Heart right ventricle (tissue), 16 donors: ENCODE data around the gene FRY. TPM values are rescaled to one million over a fixed set of nuclear protein-coding genes. Genes with fewer than 3 reads are reported as not detected.

Experiments
- ATAC-seq, 8 donors: fragments of 200-7000 bp; cut with Tn5 transposase; one replicate each; pipeline ENCODE4 v1.9.1; 2020; ENCODE audit warnings: mild to moderate bottlenecking in 8 of 8, moderate library complexity in 8 of 8, moderate number of reproducible peaks in 1 of 8
- DNase-seq, 2 donors: peaks; one replicate each; pipeline ENCODE4 v3.0.0-alpha.2; 2020
- H3K27ac ChIP-seq, 10 donors: fragments of 200-600 bp; sonication (generic) in 2 of 10; one replicate each; pipeline versions ENCODE4 v1.5.0 to v1.8.0; 2020 to 2022; ENCODE audit warnings: mild to moderate bottlenecking in 3 of 10
- H3K27me3 ChIP-seq, 7 donors: fragments of 200-600 bp; one replicate each; pipeline ENCODE4 v1.8.0; 2021 to 2022; ENCODE audit warnings: mild to moderate bottlenecking in 2 of 7
- H3K36me3 ChIP-seq, 9 donors: fragments of 200-600 bp; sonication (generic) in 1 of 9; one replicate each; pipeline versions ENCODE4 v1.5.0 to v1.8.0; 2020 to 2022; ENCODE audit warnings: mild to moderate bottlenecking in 2 of 9
- H3K4me1 ChIP-seq, 9 donors: fragments of 200-600 bp; sonication (generic) in 1 of 9; one replicate each; pipeline versions ENCODE4 v1.5.0 to v1.8.0; 2020 to 2022; ENCODE audit warnings: mild to moderate bottlenecking in 4 of 9
- H3K4me3 ChIP-seq, 10 donors: fragments of 200-600 bp; sonication (generic) in 2 of 10; one replicate each; pipeline versions ENCODE4 v1.5.0 to v1.8.0; 2020 to 2022; ENCODE audit warnings: mild to moderate bottlenecking in 7 of 10, moderate library complexity in 2 of 10
- H3K9me3 ChIP-seq, 11 donors: fragments of 200-600 bp in 10 of 11; sonication (generic) in 2 of 11; one replicate each; pipeline versions ENCODE4 v1.5.0 to v1.8.0; 2013 to 2022; ENCODE audit warnings: mild to moderate bottlenecking in 2 of 11, control low read depth in 1 of 11, moderate library complexity in 1 of 11
- CTCF ChIP-seq, 9 donors: fragments of 200-600 bp; sonication (generic) in 2 of 9; IDR thresholded peaks; one replicate each; pipeline versions ENCODE4 v1.5.0 to v1.8.0; 2021 to 2022; ENCODE audit warnings: antibody characterized with exemption in 9 of 9, mild to moderate bottlenecking in 5 of 9, moderate library complexity in 1 of 9
- WGBS, 2 donors: extraction: QIAGEN DNeasy Blood & Tissue Kit; methylation state at CpG; one replicate each; pipeline ENCODE4 v1.1.7; 2013; ENCODE audit warnings: inconsistent platforms in 1 of 2; 5-methylcytosine and 5-hydroxymethylcytosine counted together
- intact Hi-C, 10 donors: fragments of 100-400 bp; cut with DNase I; formaldehyde crosslinking; loops; one replicate each; pipeline versions ENCODE4 v1.11.1 to v1.14.2; 2022
- polyA plus RNA-seq, 2 donors: library from polyadenylated mRNA; stranded (reverse); fragments of 200-250 nt; gene quantifications; one replicate each; pipeline ENCODE4 v1.2.3, GENCODE V29; 2013
- total RNA-seq, 10 donors: library from RNA; stranded (reverse); fragmentation: NEBNext Ultra II Directional in 3 of 10; extraction: Animal tissue kit (Norgen Biotek cat#: 25700) in 3 of 10; gene quantifications; one replicate each; pipeline versions ENCODE4 v1.2.1 to v1.2.4, GENCODE V29; 2021 to 2023
- donor health status: Arrhythmogenic right ventricular cardiomyopathy.
- donor health status: ischemic (EF 13 %, LVEDD 7.1; RV severe dilation, severe dysfunction).
- donor health status: healthy with polysubstance abuse.
- donor health status: DM: no; HTN: yes; CAD: no.
- donor health status: DM: no; HTN: no; CAD: no.
- donor health status: ischemic (EF 25% LVEDD 6.9; RV normal size, moderate dysfunction).
- donor health status: ischemic (EF 25% LVEDD 5.7; RV mildly dilated, moderate dysfunction).
- donor health status: healthy.
- donor health status: DM: yes; HTN: yes; CAD: no.
- donor health status: Ischemic cardiomyopathy.
- donor health status: ischemic (EF 35%, LVEDD 5.7; RV mildly dilated, moderate dysfunction).
- donor health status: nonischemic (EF 11% LVEDD 7.7; RV severe dilation, severe dysfunction).
- donor health status: DM: yes; HTN: yes; CAD: no.
- donor health status: PGD.
- donor health status: ischemic (EF 29% LVEDD 5.4; RV normal size, mild dysfunction).
- donor health status: nonischemic (EF 23%, LVEDD 6.1; RV moderate dilation, normal function).

Gene FRY
- total and polyA plus RNA-seq, 12 donors = 24.9 to 268 (median 207) TPM

DNA sequence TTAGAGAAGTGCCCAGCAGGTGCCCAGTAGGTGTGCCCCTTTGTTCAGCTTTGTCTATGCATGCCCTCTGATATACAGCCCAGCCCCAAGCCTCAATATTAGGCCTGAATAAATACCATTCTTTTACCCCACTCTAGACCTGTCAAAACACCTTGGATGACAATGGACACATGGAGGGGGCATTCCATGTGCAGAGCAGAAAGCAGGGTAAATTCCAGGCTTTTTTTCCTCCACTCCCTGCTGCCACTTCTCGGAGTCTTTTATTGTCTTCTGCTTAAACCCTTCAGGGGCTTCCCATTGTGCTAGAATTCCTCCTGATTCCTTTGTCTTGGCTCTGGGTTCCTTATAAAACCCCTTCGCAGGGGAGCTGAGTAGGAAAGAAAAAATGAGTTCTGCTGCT, 5.8 kb upstream of the FRY start:
- H3K4me1 ChIP-seq = peaks cover 6 to 33% (median 18%) of the 10 kb centered on the region in 9 donors
- no peak for TF ChIP-seq CTCF (IDR thresholded peaks at IDR 0.05)
- H3K27ac ChIP-seq = no peak overlapping the region
- WGBS, 2 donors = 89 to 94% methylated on average over 2 of the region's 2 CpGs
- intact Hi-C loops = loop anchor here in 4 of 10 donors (10.0 kb wide), 4 partner anchors 139 to 201 kb away; no protein-coding TSS in a partner anchor
- H3K4me3 ChIP-seq = no peak overlapping the region
- DNase-seq = no peak
- no peaks in the 10 kb centered on the region for H3K9me3 ChIP-seq
- ATAC-seq = no peak
- no peaks in the 10 kb centered on the region for H3K27me3 ChIP-seq
- no peaks in the 10 kb centered on the region for H3K36me3 ChIP-seq

DNA sequence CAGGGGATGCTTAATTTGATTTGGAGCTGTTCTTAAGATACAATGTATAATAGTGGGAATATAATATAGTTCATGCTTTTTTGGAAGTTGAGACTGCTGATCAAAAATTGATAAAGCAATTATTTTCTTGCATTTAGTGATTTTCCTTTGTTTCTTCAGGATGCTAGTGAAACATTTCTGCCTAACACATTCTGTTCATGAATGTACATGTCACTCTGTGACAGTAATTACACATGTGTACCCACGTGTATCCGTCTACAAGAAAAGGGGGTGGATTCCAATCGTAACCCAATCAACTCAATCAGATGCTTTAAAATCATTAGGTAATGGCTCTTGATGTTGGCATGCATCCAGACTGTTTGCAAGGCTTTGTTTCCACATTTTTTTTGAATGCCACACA, 5.0 kb upstream of the FRY start:
- no peak for TF ChIP-seq CTCF (IDR thresholded peaks at IDR 0.05)
- Histone ChIP-seq H3K9me3 (no peaks in the 10 kb centered on the region), H3K4me3 (no peak overlapping the region), H3K27ac (no peak overlapping the region), H3K4me1 (peaks cover 5 to 33% (median 20%) of the 10 kb centered on the region in 9 donors), H3K36me3 (no peaks in the 10 kb centered on the region), H3K27me3 (no peaks in the 10 kb centered on the region)
- WGBS, 2 donors = 86 to 92% methylated on average over 3 of the region's 3 CpGs
- intact Hi-C loops = loop anchor here in 4 of 10 donors (10.0 kb wide), 4 partner anchors 138 to 202 kb away; no protein-coding TSS in a partner anchor
- DNase-seq = no peak
- no peak for ATAC-seq

- Histone ChIP-seq H3K27ac (no peak overlapping the region), H3K27me3 (no peaks in the 10 kb centered on the region), H3K4me1 (peaks cover 0 to 19% (median 8%) of the 10 kb centered on the region in 9 donors), H3K36me3 (no peaks in the 10 kb centered on the region), H3K4me3 (no peak overlapping the region), H3K9me3 (no peaks in the 10 kb centered on the region)
- intact Hi-C loops = loop anchor here in 4 of 10 donors (10.0 kb wide), 4 partner anchors 136 to 204 kb away; no protein-coding TSS in a partner anchor
- DNase-seq (no peak), ATAC-seq (no peak)
- TF ChIP-seq CTCF (IDR thresholded peaks at IDR 0.05) = no peak
- 96% methylated on average over 3 of the region's 3 CpGs for WGBS, 2 donors
Observed at GRCh38 chr13:32028711-32029110, 2.9 kb upstream of the FRY start.

DNA sequence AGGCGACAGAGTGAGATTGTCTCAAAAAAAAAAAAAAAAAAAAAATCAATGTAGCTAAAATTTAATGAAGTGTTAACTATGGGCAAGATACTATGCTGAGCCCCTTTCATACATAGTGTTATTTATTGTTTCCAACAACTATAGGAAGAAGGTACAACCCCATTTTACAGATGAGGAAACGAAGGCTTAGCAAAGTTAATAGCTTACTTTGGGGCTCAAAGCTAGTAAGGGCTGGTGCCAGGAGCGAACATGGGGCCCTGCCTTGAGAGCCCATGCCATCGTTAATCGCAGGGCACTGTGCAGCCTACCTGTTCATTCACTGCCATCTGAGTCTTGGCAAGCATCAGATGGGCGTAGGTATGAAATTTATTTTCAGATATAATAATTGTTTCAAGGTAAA, 1.9 kb upstream of the FRY start:
- no peaks in the 10 kb centered on the region for H3K36me3 ChIP-seq
- no peak for DNase-seq
- H3K27me3 ChIP-seq = no peaks in the 10 kb centered on the region
- WGBS, 2 donors = 96 to 98% methylated on average over 6 of the region's 6 CpGs
- H3K4me3 ChIP-seq = no peak overlapping the region
- H3K27ac ChIP-seq = no peak overlapping the region
- H3K4me1 ChIP-seq = peaks cover 0 to 20% (median 8%) of the 10 kb centered on the region in 9 donors
- no peak for ATAC-seq
- no peak for TF ChIP-seq CTCF (IDR thresholded peaks at IDR 0.05)
- intact Hi-C loops = loop anchor here in 5 of 10 donors (5.0 to 10.0 kb wide), 6 partner anchors 83 to 205 kb away; no protein-coding TSS in a partner anchor
- H3K9me3 ChIP-seq = no peaks in the 10 kb centered on the region
